HL-60 (cell line): Measurements from ENCODE around the gene PTPRN2.

Experiments
- POLR2AphosphoS5 ChIP-seq: IDR thresholded peaks from 2 replicates; pipeline ENCODE4 v1.6.1; 2012; ENCODE audit warnings: low read depth
- SPI1 ChIP-seq: IDR thresholded peaks from 2 replicates; pipeline ENCODE4 v1.6.1; 2012; ENCODE audit warnings: low read depth, mild to moderate bottlenecking, borderline replicate concordance
- TF ChIP-seq, protein P1 (sequence below): IDR thresholded peaks from one replicate; pipeline ENCODE4 v1.5.1; 2011; ENCODE audit warnings: low read length, control low read depth, inconsistent platforms; ENCODE audit not compliant: insufficient read depth
- TF ChIP-seq, protein P2 (sequence below): IDR thresholded peaks from 2 replicates; pipeline ENCODE4 v1.6.1; 2012; ENCODE audit warnings: low read depth; ENCODE audit not compliant: insufficient replicate concordance

DNA sequence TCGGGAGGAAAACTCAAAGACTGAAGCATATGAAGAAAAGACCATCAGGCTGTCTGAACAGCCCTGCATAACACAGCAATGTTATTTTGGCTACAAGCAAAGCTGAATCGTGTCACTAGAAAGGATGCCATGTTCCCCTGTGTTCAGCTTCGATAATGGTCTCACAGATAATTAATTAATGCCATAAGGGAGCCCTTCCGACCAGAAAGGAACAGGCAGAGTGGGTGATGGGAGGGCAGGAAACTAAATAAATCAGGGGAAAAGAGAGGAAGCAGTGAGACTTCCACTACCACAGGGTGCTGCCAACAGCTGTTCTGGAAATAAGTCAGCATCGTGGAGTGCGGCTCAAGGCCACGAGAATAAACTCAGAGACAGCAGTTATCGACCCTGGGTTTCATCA lies 3.2 kb downstream of the PTPRN2 start:
- TF ChIP-seq POLR2AphosphoS5 (no peak), SPI1 (no peak)
- TF ChIP-seq, protein P1, sequence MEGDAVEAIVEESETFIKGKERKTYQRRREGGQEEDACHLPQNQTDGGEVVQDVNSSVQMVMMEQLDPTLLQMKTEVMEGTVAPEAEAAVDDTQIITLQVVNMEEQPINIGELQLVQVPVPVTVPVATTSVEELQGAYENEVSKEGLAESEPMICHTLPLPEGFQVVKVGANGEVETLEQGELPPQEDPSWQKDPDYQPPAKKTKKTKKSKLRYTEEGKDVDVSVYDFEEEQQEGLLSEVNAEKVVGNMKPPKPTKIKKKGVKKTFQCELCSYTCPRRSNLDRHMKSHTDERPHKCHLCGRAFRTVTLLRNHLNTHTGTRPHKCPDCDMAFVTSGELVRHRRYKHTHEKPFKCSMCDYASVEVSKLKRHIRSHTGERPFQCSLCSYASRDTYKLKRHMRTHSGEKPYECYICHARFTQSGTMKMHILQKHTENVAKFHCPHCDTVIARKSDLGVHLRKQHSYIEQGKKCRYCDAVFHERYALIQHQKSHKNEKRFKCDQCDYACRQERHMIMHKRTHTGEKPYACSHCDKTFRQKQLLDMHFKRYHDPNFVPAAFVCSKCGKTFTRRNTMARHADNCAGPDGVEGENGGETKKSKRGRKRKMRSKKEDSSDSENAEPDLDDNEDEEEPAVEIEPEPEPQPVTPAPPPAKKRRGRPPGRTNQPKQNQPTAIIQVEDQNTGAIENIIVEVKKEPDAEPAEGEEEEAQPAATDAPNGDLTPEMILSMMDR = no peak
- TF ChIP-seq, protein P2, sequence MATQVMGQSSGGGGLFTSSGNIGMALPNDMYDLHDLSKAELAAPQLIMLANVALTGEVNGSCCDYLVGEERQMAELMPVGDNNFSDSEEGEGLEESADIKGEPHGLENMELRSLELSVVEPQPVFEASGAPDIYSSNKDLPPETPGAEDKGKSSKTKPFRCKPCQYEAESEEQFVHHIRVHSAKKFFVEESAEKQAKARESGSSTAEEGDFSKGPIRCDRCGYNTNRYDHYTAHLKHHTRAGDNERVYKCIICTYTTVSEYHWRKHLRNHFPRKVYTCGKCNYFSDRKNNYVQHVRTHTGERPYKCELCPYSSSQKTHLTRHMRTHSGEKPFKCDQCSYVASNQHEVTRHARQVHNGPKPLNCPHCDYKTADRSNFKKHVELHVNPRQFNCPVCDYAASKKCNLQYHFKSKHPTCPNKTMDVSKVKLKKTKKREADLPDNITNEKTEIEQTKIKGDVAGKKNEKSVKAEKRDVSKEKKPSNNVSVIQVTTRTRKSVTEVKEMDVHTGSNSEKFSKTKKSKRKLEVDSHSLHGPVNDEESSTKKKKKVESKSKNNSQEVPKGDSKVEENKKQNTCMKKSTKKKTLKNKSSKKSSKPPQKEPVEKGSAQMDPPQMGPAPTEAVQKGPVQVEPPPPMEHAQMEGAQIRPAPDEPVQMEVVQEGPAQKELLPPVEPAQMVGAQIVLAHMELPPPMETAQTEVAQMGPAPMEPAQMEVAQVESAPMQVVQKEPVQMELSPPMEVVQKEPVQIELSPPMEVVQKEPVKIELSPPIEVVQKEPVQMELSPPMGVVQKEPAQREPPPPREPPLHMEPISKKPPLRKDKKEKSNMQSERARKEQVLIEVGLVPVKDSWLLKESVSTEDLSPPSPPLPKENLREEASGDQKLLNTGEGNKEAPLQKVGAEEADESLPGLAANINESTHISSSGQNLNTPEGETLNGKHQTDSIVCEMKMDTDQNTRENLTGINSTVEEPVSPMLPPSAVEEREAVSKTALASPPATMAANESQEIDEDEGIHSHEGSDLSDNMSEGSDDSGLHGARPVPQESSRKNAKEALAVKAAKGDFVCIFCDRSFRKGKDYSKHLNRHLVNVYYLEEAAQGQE = no peak
